ENCODE data around the gene PLBD2.

Gene PLBD2

GRCh38 chr12:113420996-113421595, 62.7 kb downstream of the PLBD2 start:
- peak; percentile 92 for DNase-seq (ENCODE audit: low spot score)

DNA sequence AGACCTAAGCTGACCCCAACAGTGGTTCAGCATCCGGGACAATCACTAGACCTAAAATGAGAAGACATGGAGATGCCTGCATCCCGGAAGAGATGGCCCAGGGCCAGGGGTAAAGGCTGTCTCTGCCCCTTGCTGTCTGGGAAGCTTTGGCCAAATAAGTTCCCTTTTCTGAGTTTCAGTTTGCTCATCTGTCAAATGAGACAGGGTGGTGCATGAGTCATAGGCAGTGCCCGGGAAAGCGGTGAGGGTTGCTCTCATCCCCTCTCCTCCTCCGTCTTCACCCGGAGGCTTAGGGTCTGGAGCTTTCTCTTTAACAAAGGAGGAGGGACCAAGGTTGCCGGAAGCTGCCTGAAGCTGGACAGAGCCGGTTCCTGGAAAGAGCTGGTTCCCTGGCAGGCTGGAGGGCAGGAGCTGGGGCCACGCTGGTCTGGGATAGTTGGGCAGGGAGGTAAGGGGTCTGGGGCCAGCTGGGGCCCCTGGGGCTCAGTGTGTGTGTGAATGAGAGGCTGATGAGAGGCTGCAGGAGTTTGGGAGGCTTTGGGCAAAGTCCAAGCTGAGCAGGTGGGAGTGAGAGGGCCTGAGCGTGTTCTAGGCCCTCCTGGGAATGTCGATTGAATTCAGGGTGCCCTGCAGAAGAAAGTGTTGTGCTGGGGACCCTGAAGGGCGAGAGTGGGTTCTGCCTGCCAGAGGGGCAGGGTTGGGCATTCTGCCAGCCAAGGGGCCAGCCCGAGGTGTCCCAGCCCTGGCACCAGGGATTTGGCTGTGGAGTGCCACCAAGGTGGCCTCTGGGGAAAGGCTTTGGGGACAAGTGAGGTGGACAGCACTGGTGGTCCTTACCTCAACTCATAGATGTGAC, 63.9 kb downstream of the PLBD2 start, which contains the start of gene SDSL:
TSS of gene SDSL (plus strand) at position 351 of the 856 bp plus-strand sequence. CDS start 5,603 bp downstream, outside the sequence.
- DNase-seq (ENCODE audit: low spot score): peak; percentile 85

DNA sequence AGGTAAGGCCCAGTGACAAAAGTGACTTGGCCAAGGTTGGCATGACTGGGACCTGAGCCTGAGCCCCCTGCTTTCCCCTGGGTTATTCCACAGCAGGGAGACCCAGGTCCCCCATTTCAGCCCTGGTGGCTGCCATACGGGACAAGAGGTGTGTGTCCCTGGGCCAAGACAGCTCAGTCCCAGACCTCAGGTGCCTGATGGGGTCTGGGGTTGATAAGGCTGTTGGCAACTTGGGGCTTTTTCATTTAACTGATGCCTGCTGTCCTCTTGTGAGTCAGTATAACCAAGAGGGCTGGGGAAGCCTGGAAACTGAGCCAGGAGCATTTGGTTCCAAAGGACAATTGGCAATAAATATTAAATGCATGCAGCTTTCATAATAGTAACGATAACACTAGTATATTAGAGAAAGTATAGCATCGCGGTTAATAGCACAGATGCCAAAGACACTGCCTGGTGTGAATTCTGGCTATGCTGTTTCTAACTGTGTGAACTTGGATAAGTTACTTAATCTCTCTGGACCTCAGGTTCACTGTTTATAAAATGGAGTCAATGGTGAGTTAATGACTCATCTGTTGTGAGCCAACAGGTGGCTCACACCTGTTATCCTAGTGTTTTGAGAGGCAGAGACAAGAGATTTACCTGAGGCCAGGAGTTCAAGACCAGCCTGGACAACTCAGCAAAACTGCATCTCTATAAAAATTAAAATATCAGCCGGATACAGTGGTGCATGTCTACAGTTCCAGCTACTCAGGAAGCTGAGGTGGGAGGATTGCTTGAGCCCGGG, 64.7 kb downstream of the PLBD2 start:
- DNase-seq (ENCODE audit: low spot score): peak; percentile 60

GRCh38 chr12:113424456-113424855, 66.1 kb downstream of the PLBD2 start:
- peak; percentile 41 for DNase-seq (ENCODE audit: low spot score)

DNA sequence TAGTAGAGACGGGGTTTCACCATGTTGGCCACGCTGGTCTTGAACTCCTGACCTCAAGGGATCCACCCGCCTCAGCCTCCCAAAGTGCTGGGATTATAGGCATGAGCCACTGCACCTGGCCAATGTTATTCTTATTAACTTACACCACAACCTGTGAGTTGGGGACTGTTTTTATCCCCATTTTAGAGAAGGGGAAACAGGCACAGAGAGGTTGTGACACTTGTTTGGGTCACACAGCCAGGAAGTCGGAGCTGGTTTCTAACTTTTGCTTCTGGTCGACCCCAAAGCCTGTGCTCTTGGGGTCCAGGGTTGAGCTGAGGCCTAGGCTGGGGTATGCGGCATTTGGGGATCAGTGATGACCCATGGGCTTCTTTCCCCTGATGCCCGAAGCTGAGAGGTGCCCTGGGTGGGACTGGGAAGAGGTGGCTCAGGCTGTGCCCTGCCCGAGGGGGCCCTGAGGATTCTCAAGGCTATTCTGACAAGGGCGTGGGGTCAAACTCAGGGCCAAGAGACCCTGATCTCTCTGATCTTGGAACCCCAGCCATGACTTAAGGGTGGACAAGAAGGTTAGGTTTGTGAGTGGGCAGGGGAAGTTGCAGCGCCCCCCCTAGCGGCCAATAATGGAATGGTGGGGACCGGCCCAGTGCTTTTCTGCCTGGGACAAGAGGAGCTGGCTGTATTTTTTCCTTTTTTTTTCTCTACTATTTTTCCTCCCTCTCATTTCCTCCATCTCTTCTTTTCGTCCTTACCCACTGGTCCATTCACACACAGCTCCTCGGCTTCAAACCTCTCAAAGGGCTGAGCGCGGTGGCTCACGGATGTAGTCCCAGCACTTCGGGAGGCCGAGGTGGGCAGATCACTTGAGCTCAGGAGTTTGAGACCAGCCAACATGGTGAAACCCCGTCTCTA, 66.8 kb downstream of the PLBD2 start:
- peak; percentile 73 for DNase-seq (ENCODE audit: low spot score)

DNA sequence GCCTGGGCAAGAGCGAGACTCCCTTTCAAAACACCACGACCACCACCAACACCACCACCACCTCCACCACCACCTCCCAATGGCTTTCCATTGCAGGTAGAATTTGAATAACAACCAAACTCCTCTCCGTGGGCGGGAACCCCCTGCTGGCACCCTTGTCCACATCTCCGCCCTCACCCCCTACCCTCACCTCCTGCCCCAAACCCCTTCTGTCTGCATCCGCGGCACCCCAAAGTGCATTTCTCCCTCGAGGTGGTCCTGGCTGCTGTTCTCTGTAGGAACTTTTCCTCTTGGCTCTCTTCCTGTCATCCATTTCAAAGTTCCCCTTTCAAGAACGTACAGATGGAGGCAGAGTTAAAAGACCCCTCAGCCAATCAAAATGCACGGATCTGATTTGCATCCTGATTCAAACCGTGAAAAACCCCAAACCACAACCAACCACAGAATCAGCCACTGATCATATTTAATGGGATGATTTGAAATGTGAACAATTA, 67.6 kb downstream of the PLBD2 start:
- DNase-seq (ENCODE audit: low spot score): no peak

DNA sequence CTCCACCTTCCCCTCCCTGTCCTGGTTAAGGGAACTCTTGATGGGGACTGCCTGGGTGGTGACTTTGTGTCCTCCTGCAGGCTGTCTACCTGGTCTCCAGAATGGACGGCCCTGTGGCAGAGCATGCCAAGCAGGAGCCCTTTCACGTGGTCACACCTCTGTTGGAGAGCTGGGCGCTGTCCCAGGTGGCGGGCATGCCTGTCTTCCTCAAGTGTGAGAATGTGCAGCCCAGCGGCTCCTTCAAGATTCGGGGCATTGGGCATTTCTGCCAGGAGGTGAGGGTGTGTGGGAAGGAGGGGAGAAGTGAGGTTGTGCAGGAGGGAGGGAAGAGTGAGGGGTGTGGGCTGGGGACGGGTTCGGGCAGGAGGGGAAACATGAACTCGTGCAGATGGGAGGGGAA, 69.5 kb downstream of the PLBD2 start:
- no peak for DNase-seq (ENCODE audit: low spot score)

GRCh38 chr12:113428482-113428881, 70.1 kb downstream of the PLBD2 start:
- no peak for DNase-seq (ENCODE audit: low spot score)

DNA sequence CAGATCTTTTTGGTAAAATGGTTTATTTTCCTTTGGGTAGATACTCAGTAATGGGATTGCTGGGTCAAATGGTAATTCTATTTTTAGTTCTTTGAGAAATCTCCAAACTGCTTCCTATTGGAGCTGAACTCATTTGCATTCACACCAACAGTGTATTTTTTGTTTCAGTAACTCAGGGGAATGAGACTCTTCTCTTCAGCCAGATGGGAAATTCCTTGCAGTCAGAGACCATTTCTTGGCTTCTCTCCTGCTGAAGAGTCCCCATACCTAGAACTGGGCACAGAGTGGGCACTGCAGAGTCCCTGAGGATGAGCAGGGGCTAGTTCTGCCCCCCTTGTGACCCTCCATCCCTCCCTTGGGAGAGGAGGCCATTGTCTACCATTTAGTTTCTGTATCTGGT, 74.6 kb downstream of the PLBD2 start:
- no peak for DNase-seq (ENCODE audit: low spot score)

DNA sequence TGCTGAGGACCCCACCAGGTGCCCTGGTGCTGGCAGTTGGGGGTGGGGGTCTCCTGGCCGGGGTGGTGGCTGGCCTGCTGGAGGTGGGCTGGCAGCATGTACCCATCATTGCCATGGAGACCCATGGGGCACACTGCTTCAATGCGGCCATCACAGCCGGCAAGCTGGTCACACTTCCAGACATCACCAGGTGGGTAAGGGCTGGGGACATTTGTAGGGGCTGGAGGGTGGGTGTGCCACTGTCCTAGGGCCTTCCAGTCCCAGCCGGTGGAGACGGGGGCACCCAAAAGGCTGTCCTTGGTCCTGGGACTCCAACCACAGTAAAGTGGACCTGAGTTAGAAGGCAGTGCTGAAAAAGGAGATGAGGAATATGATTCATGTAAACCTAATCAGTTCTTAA, 77.0 kb downstream of the PLBD2 start:
- no peak for DNase-seq (ENCODE audit: low spot score)

DNA sequence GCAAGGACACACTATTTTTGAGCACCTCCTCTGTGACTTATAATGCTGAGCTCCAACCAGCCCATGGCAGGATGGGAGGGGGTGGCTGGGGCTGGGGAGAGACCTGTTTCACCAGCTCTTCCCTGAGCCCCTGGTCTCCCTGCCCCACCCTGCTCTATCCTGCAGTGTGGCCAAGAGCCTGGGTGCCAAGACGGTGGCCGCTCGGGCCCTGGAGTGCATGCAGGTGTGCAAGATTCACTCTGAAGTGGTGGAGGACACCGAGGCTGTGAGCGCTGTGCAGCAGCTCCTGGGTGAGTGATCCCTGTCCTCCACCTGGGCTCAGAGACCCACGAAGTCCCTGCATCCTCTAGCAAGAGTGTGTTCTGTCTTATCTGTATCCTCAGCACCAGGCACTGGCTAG, 78.2 kb downstream of the PLBD2 start:
- no peak for DNase-seq (ENCODE audit: low spot score)

DNA sequence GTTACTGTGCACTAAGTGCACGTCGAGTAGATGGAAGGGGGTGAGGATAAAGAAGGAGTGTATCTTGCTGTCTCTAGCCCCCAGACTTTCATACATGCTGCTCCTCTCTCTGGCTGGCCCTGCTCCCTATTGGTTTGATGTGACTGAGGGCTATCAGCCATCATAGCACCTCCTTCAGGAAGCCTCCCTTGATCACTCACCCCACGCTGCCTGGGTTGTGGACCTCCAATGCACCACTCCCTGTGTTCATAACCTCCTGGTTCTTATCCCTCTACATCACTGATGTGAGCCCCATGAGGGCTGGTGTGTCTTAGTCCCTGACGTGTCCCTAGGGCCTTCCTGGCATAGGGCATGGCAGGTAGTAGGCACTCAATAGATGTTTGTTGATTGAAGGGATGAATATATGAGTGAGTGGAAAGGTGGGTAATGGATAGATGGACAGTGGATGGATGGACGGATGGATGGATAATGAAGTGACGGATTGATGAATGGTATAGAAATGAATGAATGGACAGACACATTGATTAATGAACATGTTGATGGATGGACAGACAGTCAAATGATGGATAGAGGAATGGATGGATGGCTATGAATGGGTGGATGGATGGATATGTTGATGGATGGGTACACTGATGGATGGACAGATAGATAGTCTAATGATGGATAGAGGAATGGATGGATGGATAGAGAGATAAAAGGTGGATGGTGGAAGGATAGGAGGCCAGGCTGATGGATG, 78.8 kb downstream of the PLBD2 start:
- no peak for DNase-seq (ENCODE audit: low spot score)

DNA sequence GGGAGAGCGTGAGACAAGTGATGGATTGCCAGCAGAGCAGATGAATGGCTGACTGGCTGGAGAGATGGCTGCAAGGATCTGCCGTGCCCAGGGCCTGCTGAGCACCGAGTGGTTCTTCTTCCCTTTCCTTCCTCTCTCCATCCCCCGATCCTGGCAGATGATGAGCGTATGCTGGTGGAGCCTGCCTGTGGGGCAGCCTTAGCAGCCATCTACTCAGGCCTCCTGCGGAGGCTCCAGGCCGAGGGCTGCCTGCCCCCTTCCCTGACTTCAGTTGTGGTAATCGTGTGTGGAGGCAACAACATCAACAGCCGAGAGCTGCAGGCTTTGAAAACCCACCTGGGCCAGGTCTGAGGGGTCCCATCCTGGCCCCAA, 79.3 kb downstream of the PLBD2 start:
- no peak for DNase-seq (ENCODE audit: low spot score)

DNA sequence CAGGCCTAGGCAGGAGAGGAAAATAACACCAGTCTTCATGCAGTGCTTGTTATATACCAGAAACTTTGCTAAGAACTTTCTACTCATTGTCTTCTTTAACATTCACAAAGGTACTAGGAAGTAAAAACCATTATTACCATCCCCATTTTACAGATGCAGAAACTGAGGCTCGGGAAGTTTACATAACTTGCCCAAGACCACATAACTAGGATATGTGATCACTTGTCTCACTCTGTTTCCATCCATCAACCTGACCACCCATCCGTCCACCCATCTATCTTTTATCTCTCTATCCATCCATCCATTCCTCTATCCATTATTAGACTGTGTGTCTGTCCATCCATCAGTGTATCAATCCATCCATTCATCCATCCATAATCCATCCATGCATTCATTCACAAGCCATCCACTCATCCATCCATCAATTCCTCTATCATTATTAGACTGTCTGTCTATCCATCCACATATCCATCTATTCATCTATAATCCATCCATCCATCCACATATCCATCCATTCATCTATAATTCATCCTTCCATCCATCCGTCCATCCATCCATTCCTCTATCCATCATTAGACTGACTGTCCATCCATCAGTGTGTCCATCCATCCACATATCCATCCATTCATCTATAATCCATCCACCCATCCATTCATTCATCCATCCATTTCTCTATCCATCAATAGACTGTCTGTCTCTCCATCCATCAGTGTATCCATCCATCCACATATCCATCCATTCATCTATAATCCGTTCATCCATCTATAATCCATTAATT, 80.3 kb downstream of the PLBD2 start:
- no peak for DNase-seq (ENCODE audit: low spot score)

- no peak for DNase-seq (ENCODE audit: low spot score)
Measured at GRCh38 chr12:113439301-113439597, 80.9 kb downstream of the PLBD2 start.

- DNase-seq (ENCODE audit: low spot score): peak; percentile 24
Measured at GRCh38 chr12:113439606-113440030, 81.2 kb downstream of the PLBD2 start.

- DNase-seq (ENCODE audit: low spot score): no peak
Measured at GRCh38 chr12:113440336-113440735, 81.9 kb downstream of the PLBD2 start.
